ENCODE results near the gene GABRD.

GABRD gene

GRCh38 chr1:2014741-2015735, 4.1 kb upstream of the GABRD start:
- Histone ChIP-seq H3K27ac (peak overlapping the region in 2 of 21 experiments; percentile 2 to 22), H3K4me3 (no peak overlapping the region)

GRCh38 chr1:2016123-2016522, 3.0 kb upstream of the GABRD start:
- no peak overlapping the region for H3K27ac ChIP-seq
- no peak overlapping the region for H3K4me3 ChIP-seq

GRCh38 chr1:2018217-2019171, 651 bp upstream of the GABRD start:
- no peak overlapping the region for H3K27ac ChIP-seq
- no peak overlapping the region for H3K4me3 ChIP-seq

GRCh38 chr1:2019571-2020309, 595 bp downstream of the GABRD start:
- no peak overlapping the region for H3K27ac ChIP-seq
- peak overlapping the region in 3 of 7 experiments; percentile 10 to 36 (median 21) for H3K4me3 ChIP-seq

- H3K27ac ChIP-seq: no peak overlapping the region
These were observed 1.1 kb downstream of the GABRD start for GRCh38 chr1:2020310-2020655.

GRCh38 chr1:2021550-2021949, 2.4 kb downstream of the GABRD start:
- Histone ChIP-seq H3K27ac (no peak overlapping the region), H3K4me3 (no peak overlapping the region)

More at GRCh38 chr1:2020310-2020655, 1.1 kb downstream of the GABRD start:
- no peak overlapping the region for H3K4me3 ChIP-seq

- Histone ChIP-seq H3K27ac (no peak overlapping the region), H3K4me3 (no peak overlapping the region)
These were observed 3.1 kb downstream of the GABRD start for GRCh38 chr1:2022063-2022770.

GRCh38 chr1:2023187-2023586, 4.0 kb downstream of the GABRD start:
- Histone ChIP-seq H3K27ac (no peak overlapping the region), H3K4me3 (no peak overlapping the region)

- H3K4me3 ChIP-seq: no peak overlapping the region
- H3K27ac ChIP-seq: no peak overlapping the region
These were observed 5.3 kb downstream of the GABRD start for GRCh38 chr1:2024451-2024850.

GRCh38 chr1:2024887-2025286, 5.7 kb downstream of the GABRD start:
- Histone ChIP-seq H3K27ac (no peak overlapping the region), H3K4me3 (no peak overlapping the region)

GRCh38 chr1:2025491-2025981, 6.4 kb downstream of the GABRD start:
- H3K27ac ChIP-seq: peak overlapping the region in 1 of 21 experiments; percentile 50
- no peak overlapping the region for H3K4me3 ChIP-seq

- Histone ChIP-seq H3K4me3 (no peak overlapping the region), H3K27ac (no peak overlapping the region)
These were observed 8.9 kb downstream of the GABRD start for GRCh38 chr1:2027961-2028583.

- Histone ChIP-seq H3K27ac (no peak overlapping the region), H3K4me3 (no peak overlapping the region)
These were observed 9.9 kb downstream of the GABRD start for GRCh38 chr1:2028870-2029560.

GRCh38 chr1:2029561-2029960, 10.4 kb downstream of the GABRD start:
- Histone ChIP-seq H3K27ac (no peak overlapping the region), H3K4me3 (no peak overlapping the region)

GRCh38 chr1:2030076-2030871, 11.1 kb downstream of the GABRD start:
- H3K4me3 ChIP-seq: no peak overlapping the region
- H3K27ac ChIP-seq: no peak overlapping the region

GRCh38 chr1:2031546-2032540, 12.7 kb downstream of the GABRD start:
- no peak overlapping the region for H3K27ac ChIP-seq

More at GRCh38 chr1:2031546-2032540, 12.7 kb downstream of the GABRD start:
- no peak overlapping the region for H3K4me3 ChIP-seq

All from skin epidermis (tissue), 12 donors.